GM13977 (cell line): ENCODE data around the gene DISC1.

Experiments used
- DNase-seq: peaks from one replicate; pipeline ENCODE4 v3.0.0; 2012; ENCODE audit warnings: low spot score
- in situ Hi-C: fragments of 300-500 bp; cut with MboI; formaldehyde crosslinking; loops from one replicate; pipeline ENCODE4 v1.12.0; 2022; ENCODE audit warnings: low sequenced_read_pairs, low pct_unique_long_range_greater_than_20kb, mixed read lengths, inconsistent platforms; ENCODE audit not compliant: unreplicated experiment
- TF ChIP-seq, protein P1 (sequence below): IDR thresholded peaks from 2 replicates; pipeline ENCODE4 v1.5.1; 2012; ENCODE audit warnings: mild to moderate bottlenecking, control low read depth; ENCODE audit not compliant: insufficient read depth; ENCODE audit errors: extremely low read depth, missing control alignments

Gene DISC1

DNA sequence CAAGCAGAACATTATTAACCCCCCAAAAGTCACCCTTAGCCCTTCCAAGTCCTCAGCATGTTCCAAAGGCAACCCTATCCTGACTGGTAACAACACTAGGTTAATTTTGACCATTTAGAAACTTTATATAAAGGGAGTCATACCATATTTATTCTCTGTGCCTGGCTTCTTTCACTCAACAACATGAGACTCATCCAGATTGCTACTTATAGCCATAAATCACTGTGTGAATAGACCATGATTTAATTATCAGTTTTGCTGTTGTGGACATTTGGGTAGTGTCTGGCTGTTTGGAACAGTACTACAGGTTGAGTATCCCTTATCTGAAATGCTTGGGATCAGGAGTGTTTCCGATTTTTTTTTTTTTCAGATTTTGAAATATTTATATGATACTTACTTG, 252.1 kb downstream of the DISC1 start:
- TF ChIP-seq, protein P1, sequence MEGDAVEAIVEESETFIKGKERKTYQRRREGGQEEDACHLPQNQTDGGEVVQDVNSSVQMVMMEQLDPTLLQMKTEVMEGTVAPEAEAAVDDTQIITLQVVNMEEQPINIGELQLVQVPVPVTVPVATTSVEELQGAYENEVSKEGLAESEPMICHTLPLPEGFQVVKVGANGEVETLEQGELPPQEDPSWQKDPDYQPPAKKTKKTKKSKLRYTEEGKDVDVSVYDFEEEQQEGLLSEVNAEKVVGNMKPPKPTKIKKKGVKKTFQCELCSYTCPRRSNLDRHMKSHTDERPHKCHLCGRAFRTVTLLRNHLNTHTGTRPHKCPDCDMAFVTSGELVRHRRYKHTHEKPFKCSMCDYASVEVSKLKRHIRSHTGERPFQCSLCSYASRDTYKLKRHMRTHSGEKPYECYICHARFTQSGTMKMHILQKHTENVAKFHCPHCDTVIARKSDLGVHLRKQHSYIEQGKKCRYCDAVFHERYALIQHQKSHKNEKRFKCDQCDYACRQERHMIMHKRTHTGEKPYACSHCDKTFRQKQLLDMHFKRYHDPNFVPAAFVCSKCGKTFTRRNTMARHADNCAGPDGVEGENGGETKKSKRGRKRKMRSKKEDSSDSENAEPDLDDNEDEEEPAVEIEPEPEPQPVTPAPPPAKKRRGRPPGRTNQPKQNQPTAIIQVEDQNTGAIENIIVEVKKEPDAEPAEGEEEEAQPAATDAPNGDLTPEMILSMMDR: no peak
- in situ Hi-C loops: no loop called here
- no peak for DNase-seq

DNA sequence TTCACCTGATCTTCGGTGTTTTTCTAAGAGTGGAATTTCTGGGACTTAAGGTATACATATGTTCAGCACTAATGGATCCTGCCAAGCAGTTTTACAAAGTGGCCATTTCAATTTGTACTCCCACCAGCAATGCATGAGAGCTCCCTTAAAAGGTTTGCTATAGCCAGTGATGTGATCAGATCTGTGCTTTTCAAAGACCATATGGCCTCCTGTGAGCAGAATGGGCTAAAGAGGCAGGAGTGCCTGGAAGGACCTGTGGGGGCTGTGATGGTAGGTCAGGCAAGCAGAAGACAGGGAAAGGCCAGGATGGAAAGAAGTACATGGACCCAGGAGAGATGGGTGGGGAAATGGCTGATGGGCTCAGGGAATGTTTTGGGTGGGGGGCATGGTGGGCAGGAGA, 252.7 kb downstream of the DISC1 start:
- in situ Hi-C loops: no loop called here
- TF ChIP-seq, protein P1: no peak
- no peak for DNase-seq

DNA sequence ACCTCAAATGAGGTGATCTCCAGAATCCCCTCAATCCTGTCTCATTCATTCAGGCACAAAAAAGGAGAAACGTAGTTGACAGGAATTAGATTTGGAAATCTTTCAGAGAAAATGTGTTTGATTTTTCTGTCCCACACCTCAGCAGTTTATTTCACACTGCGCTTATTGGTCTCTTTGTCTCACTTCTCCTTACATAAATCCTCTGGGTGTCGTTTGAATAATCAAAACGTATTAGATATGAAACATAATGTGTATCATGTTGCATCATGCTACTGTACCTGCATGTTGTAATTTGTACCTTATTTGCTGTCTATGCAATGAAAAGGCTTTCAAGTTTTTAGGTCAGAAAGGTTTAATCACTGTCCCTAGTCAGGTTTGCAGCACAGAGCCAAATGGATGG, 255.7 kb downstream of the DISC1 start:
- in situ Hi-C loops: no loop called here
- no peak for DNase-seq
- TF ChIP-seq, protein P1: no peak

DNA sequence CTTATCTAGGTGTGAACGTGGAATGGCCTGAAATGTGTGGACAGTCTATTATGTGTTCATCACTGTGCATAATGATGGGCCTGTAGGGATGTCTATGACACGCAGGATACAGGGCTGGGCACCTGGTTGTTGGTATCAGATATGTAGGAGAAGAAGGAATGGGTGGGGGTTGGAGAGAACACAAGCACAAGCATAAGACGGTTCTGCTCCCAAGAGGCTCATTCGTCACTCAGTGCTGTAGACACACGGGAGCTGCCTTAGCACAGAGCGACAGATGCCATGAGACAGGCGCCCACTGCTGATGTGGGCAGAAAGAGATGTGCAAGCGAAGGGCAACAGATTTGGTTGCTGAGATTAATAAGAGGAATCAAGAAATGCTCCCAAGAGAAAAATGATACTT, 256.2 kb downstream of the DISC1 start:
- TF ChIP-seq, protein P1: no peak
- in situ Hi-C loops: no loop called here
- no peak for DNase-seq

DNA sequence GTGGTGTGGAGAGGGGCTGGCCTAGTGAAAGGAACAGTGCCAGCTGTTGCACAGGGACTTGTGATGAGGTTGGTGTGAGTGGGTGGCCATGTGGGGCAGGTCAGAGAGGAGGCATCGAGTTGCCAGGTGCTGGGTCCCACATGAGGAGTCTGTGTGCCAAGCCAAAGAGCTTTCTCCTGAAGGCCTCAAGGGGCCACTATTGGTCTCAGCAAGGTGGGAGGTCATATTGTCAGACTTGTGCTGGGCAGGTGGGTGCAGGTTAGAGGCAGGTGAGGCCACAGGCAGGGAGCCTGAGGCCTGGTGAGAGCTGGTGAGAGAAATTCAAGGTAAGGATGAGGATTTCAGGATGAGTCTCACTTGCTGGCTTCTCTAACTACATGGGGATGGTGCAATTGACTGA, 256.8 kb downstream of the DISC1 start:
- TF ChIP-seq, protein P1: no peak
- in situ Hi-C loops: no loop called here
- DNase-seq: no peak

DNA sequence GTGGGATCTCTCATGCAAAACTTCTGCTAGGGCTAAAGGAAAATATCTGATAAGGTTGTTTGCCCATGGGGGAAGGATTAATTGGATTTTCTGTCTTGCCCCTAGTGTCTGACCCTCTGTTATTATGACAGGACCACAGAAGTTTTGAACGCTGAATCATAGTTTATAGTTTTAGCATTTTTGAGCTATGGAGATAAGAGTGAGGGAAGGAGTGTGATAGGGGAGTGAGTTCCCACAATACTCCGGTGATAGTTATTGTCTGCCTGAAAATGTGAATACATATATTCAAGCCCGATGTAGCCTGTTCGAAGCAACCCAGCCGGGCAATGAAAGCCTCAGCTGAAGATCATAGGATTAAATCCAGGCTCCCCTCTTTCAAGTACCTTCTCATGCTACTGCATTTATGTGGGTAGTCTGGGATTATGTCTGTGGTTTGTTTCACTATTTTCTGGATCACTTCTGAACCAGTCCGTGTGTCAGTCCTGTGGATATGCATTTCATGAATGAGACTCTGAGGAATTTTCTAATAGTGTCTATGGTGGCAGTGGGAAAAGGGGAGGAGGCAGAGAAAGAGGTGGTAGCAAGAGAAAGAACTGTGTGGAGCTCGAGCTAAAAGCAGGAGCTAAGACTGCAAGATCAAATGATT, 258.7 kb downstream of the DISC1 start:
- in situ Hi-C loops: no loop called here
- no peak for DNase-seq
- TF ChIP-seq, protein P1: no peak
